Measurements from ENCODE around the gene CCDC85C. TPM values are rescaled to one million over a fixed set of nuclear protein-coding genes. Genes with fewer than 3 reads are reported as not detected.

Gene CCDC85C
- polyA plus RNA-seq, 3 donors, result 3.8 to 14.8 (median 3.9) TPM

DNA sequence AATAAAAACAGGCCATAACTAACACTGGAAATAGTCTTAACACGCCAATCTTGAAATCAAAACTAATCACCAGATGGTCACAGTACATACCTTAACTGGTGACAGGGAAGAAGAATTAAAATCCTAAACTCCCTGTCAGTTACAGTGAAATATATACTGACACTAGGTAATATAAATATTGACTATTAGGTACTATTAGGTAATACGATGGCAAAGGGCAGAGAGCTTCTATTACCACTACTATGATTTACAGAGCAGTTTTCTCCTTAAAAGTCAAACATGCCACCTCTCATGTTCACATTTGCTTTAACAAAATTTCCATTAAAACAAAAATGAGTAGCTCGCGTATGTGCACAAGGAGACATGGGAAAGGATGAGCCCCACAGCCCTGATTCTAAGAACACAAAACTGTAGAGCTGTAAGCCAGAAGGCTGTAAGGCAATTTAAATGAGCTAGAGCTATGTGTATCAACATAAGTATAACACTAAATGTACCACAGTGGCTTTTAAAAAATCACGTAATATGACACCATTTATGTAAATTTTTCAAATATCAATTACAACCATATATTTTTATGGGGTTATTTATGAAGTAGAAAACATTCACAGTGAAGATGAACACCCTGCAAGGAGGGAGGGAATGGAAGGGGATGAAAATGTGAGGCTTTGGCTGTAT is 142.5 kb downstream of the CCDC85C start:
- no peak overlapping the region for H3K27ac ChIP-seq (ENCODE audit: low read depth, low read length)
- 85 to 96% (median 94%) methylated on average over 5 of the region's 5 CpGs for WGBS, 3 donors

DNA sequence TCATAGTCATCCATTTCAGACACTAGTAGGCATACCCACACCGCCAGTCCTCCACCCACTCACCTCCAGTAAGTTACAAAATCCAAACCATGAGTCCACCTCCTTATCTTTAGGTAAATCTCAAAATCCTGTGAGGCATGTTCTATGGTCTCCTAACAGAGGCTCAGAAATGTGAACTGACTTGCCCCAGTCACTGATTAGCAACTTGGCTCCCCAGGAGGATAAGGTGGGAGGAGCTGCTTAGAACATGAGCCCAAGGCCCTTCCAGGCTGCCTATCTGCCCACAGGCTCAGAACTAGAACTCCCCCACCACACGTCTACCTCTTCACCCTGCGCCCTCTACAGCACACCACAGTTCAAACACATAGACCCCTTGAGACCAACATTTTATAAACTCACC is 143.2 kb downstream of the CCDC85C start:
- no peak overlapping the region for H3K27ac ChIP-seq (ENCODE audit: low read depth, low read length)
- WGBS, 3 donors, result 92 to 94% (median 94%) methylated on average over 3 of the region's 3 CpGs

- WGBS, 3 donors, result 77 to 90% (median 88%) methylated on average over 5 of the region's 5 CpGs
Measured at GRCh38 chr14:99459481-99460100, 144.4 kb downstream of the CCDC85C start.

DNA sequence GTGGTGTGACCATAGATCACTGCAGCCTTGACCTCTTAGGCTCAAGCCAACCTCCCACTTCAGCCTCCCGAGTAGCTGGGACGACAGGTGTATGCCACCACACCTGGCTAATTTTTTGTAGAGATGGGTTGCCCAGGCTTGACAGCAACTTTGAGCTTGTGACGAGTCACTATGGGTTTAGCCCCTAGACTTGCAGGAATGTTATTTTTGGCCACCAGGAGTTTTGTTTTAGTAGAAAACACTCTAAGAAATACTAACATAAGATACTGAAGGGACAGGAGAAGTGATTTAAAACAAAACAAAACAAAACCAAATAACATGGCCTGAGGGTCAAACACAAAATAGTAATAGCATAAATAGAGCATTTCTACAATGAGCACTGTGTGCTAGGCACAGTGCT is 149.8 kb downstream of the CCDC85C start:
- no peak overlapping the region for H3K27ac ChIP-seq (ENCODE audit: low read depth, low read length)
- 63 to 93% (median 82%) methylated on average over 3 of the region's 3 CpGs for WGBS, 3 donors

More at GRCh38 chr14:99459481-99460100, 144.4 kb downstream of the CCDC85C start:
- no peak overlapping the region for H3K27ac ChIP-seq (ENCODE audit: low read depth, low read length)

- no peak overlapping the region for H3K27ac ChIP-seq (ENCODE audit: low read depth, low read length)
- 79 to 87% (median 85%) methylated on average over 4 of the region's 4 CpGs for WGBS, 3 donors
Measured at GRCh38 chr14:99452968-99453367, 151.0 kb downstream of the CCDC85C start.

GRCh38 chr14:99451234-99451633 is 152.8 kb downstream of the CCDC85C start:
- H3K27ac ChIP-seq (ENCODE audit: low read depth, low read length), result no peak overlapping the region
- WGBS, 3 donors, result 90 to 98% (median 94%) methylated on average over 5 of the region's 5 CpGs

GRCh38 chr14:99450266-99450665 is 153.7 kb downstream of the CCDC85C start:
- H3K27ac ChIP-seq (ENCODE audit: low read depth, low read length), result no peak overlapping the region
- WGBS, 3 donors, result 87 to 89% (median 87%) methylated on average over 3 of the region's 3 CpGs

Other genes with a start within 250 kb of the CCDC85C start
- 10 to 100 TPM; 19.8 to 45.5 (median 37.8) TPM for gene SETD3, start 123.3 kb downstream of the CCDC85C start, polyA plus RNA-seq
- 10 to 100 TPM in 2 of 3 donors, 1 to 10 TPM in 1; 8.0 to 19.5 (median 11.8) TPM for gene CCNK, start 122.8 kb downstream of the CCDC85C start, polyA plus RNA-seq
- 1 to 10 TPM in 1 of 3 donors, under 1 TPM in 2; 0.16 to 1.1 (median 0.90) TPM for gene HHIPL1, start 40.9 kb upstream of the CCDC85C start, polyA plus RNA-seq
- 1 to 10 TPM in 1 of 3 donors, under 1 TPM in 2; 0.84 to 1.6 (median 0.91) TPM for gene CYP46A1, start 80.1 kb upstream of the CCDC85C start, polyA plus RNA-seq
- gene EML1, start 189.2 kb upstream of the CCDC85C start, polyA plus RNA-seq, result 10 to 100 TPM in 2 of 3 donors, 1 to 10 TPM in 1; 5.2 to 19.6 (median 14.1) TPM